Measurements from ENCODE around the gene PDE11A. TPM values are rescaled to one million over a fixed set of nuclear protein-coding genes. Genes with fewer than 3 reads are reported as not detected.

The PDE11A gene
- total and polyA plus RNA-seq, 4 donors, result 0.03 to 1.2 (median 0.58) TPM

DNA sequence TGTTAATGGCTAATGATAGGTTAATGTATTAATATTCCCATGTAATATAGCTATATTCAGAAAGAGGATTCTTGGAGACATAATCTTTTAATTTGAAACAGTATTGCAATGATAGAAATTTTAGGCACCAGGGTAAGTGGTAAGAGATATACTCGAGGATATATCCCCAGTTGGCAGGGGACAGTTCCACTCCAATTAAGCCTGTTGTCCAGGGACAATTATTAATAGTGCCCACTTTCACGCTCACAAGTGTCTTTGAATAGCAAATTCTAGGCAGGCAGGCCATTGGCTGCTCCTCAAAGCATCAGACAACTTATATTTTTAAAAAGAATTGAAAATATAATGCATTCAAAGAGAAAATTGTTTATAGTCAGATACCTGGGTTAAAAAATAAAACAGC is 190.7 kb downstream of the PDE11A start:
- ATAC-seq (ENCODE audit: low FRiP score), result no peak
- H3K4me1 ChIP-seq (ENCODE audit: control insufficient read depth in 1 of 2, insufficient read depth in 2 of 2, low read length in 2 of 2), result no peaks in the 10 kb centered on the region
- no peak for DNase-seq
- no peak overlapping the region for H3K27ac ChIP-seq (ENCODE audit: low read depth in 1 of 2, low read length in 2 of 2)
- H3K9me3 ChIP-seq (ENCODE audit: control insufficient read depth, low read length), result no peaks in the 10 kb centered on the region
- no peak overlapping the region for H3K4me3 ChIP-seq (ENCODE audit: low read length in 2 of 2)
- H3K36me3 ChIP-seq (ENCODE audit: control insufficient read depth in 1 of 2, insufficient read depth in 2 of 2, low read length in 1 of 2), result no peaks in the 10 kb centered on the region
- intact Hi-C loops (cut with DNase I), result no loop called here
- H3K27me3 ChIP-seq (ENCODE audit: control insufficient read depth in 1 of 2, insufficient read depth in 2 of 2, low read length in 1 of 2), result no peaks in the 10 kb centered on the region
- WGBS, 2 donors, result 87 to 88% methylated on average over 2 of the region's 2 CpGs

DNA sequence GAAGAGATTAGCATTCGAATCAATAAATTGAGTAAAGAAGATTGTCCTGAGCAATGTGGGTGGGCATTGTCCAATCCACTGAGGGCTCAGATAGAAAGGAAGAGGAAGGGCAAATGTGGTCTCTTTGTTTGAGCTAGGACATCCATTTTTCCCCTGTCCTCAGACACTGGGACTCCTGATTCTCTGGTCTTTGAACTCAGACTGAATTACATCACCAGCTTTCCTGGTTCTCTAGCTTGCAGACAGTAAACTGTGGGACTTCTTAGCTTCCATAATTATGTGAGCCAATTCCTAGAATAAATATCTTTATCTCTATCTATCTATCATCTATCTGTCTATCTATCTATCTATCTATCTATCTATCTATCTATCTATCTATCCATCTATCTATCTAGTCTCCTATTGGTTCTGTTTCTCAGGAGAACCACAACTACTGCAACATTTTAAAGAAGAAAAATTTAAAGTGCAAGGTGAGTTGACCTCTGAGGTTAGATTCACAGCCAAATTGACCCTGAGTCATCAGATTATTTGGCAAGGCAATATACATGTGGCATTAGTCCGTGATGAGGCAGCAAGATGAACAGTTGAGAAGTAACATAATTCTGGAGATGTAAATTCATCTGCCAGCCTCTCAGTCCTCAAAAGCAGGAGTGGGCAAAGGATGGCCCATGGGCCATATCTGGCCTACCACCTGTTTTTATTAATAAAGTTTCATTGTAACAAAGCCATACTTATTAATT is 191.4 kb downstream of the PDE11A start:
- no peak for ATAC-seq (ENCODE audit: low FRiP score)
- Histone ChIP-seq H3K36me3 (ENCODE audit: control insufficient read depth in 1 of 2, insufficient read depth in 2 of 2, low read length in 1 of 2) (no peaks in the 10 kb centered on the region), H3K4me1 (ENCODE audit: control insufficient read depth in 1 of 2, insufficient read depth in 2 of 2, low read length in 2 of 2) (no peaks in the 10 kb centered on the region), H3K27me3 (ENCODE audit: control insufficient read depth in 1 of 2, insufficient read depth in 2 of 2, low read length in 1 of 2) (no peaks in the 10 kb centered on the region), H3K4me3 (ENCODE audit: low read length in 2 of 2) (no peak overlapping the region), H3K9me3 (ENCODE audit: control insufficient read depth, low read length) (no peaks in the 10 kb centered on the region), H3K27ac (ENCODE audit: low read depth in 1 of 2, low read length in 2 of 2) (no peak overlapping the region)
- no peak for DNase-seq
- WGBS, 2 donors, result 89 to 93% methylated on average over 2 of the region's 2 CpGs
- intact Hi-C loops (cut with DNase I), result no loop called here

DNA sequence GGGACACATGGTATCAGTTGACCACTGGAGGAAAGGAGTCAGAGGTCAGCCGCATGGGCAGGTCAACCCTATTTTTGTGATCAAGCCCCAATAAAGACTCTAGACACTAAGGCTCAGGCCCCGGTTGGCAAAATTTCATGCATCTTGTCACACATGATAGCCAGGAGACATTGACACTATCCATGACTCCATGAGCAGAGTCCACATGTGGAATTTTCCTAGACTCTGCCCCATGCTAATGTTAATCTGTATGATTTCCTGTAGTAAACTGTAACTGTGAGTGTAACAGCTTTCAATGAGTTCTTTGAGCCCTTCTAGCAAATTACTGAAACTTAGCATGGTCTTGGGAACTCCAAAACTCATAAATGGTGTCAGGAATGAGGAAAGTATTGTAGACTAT is 192.3 kb downstream of the PDE11A start:
- H3K4me3 ChIP-seq (ENCODE audit: low read length in 2 of 2), result no peak overlapping the region
- H3K36me3 ChIP-seq (ENCODE audit: control insufficient read depth in 1 of 2, insufficient read depth in 2 of 2, low read length in 1 of 2), result no peaks in the 10 kb centered on the region
- DNase-seq (no peak), ATAC-seq (ENCODE audit: low FRiP score) (no peak)
- no peaks in the 10 kb centered on the region for H3K9me3 ChIP-seq (ENCODE audit: control insufficient read depth, low read length)
- no peaks in the 10 kb centered on the region for H3K4me1 ChIP-seq (ENCODE audit: control insufficient read depth in 1 of 2, insufficient read depth in 2 of 2, low read length in 2 of 2)
- WGBS, 2 donors, result 95 to 98% methylated on average over 2 of the region's 2 CpGs
- H3K27me3 ChIP-seq (ENCODE audit: control insufficient read depth in 1 of 2, insufficient read depth in 2 of 2, low read length in 1 of 2), result no peaks in the 10 kb centered on the region
- H3K27ac ChIP-seq (ENCODE audit: low read depth in 1 of 2, low read length in 2 of 2), result no peak overlapping the region
- intact Hi-C loops (cut with DNase I), result no loop called here

DNA sequence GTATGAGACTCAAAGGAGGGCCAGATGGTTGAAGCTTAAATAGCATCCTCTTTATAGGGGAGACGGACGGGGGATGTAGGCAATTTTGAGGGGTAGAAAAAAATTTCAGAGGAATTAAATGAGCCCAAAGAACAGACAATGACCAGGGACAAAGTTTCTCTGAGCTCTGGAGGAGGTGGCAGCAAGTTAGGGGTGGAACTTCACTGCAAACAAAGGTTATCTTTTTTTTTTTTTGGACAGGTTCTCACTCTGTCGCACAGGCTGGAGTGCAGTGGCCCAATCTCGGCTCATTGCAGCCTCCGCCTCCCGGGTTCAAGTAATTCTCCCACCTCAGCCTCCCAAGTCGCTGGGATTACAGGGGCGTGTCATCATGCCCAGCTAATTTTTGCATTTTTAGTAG is 195.6 kb downstream of the PDE11A start:
- H3K27me3 ChIP-seq (ENCODE audit: control insufficient read depth in 1 of 2, insufficient read depth in 2 of 2, low read length in 1 of 2), result no peaks in the 10 kb centered on the region
- no peak overlapping the region for H3K27ac ChIP-seq (ENCODE audit: low read depth in 1 of 2, low read length in 2 of 2)
- H3K36me3 ChIP-seq (ENCODE audit: control insufficient read depth in 1 of 2, insufficient read depth in 2 of 2, low read length in 1 of 2), result no peaks in the 10 kb centered on the region
- no peak overlapping the region for H3K4me3 ChIP-seq (ENCODE audit: low read length in 2 of 2)
- intact Hi-C loops (cut with DNase I), result no loop called here
- no peaks in the 10 kb centered on the region for H3K4me1 ChIP-seq (ENCODE audit: control insufficient read depth in 1 of 2, insufficient read depth in 2 of 2, low read length in 2 of 2)
- 93% methylated on average over 8 of the region's 8 CpGs for WGBS, 2 donors
- no peak for DNase-seq
- no peaks in the 10 kb centered on the region for H3K9me3 ChIP-seq (ENCODE audit: control insufficient read depth, low read length)
- ATAC-seq (ENCODE audit: low FRiP score), result no peak

DNA sequence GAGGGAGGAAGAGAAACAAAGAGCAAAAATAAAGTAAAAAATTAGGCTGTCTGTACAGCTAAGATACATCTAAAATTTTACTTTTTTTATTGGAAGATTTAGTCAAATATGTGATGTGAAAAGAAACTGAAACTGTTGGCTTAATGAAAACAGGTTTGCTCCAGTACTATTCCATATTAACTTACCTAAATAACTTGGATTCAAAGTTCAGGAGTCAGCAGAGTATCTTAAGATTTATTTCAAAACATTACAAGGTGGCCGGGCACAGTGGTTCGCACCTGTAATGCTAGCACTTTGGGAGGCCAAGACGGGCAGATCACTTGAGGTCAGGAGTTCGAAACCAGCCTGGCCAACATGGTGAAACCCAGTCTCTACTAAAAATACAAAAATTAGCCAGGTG is 197.9 kb downstream of the PDE11A start:
- Histone ChIP-seq H3K4me1 (ENCODE audit: control insufficient read depth in 1 of 2, insufficient read depth in 2 of 2, low read length in 2 of 2) (no peaks in the 10 kb centered on the region), H3K36me3 (ENCODE audit: control insufficient read depth in 1 of 2, insufficient read depth in 2 of 2, low read length in 1 of 2) (no peaks in the 10 kb centered on the region), H3K27ac (ENCODE audit: low read depth in 1 of 2, low read length in 2 of 2) (no peak overlapping the region), H3K9me3 (ENCODE audit: control insufficient read depth, low read length) (no peaks in the 10 kb centered on the region), H3K27me3 (ENCODE audit: control insufficient read depth in 1 of 2, insufficient read depth in 2 of 2, low read length in 1 of 2) (no peaks in the 10 kb centered on the region), H3K4me3 (ENCODE audit: low read length in 2 of 2) (no peak overlapping the region)
- ATAC-seq (ENCODE audit: low FRiP score), result no peak
- intact Hi-C loops (cut with DNase I), result no loop called here
- WGBS, 2 donors, result 95% methylated on average over 4 of the region's 4 CpGs
- no peak for DNase-seq

DNA sequence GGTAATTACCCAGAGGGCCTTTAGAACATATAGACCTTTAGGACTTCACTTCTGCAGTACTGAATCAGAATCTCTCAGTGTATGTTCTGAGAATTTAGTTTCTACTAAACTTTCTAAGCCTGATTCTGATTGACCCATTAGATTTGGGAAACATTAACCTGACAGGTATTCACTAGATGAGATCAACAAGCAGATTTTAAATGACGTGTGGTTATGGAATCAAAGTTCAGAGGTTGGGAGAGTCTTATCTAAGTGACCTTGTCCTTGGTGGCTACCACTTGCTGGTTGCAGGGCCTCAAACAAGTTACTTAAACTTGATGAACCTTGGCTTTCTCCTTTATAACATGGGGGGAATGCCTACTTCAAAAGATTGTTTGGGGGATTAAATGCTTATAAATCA is 198.7 kb downstream of the PDE11A start:
- no peak for DNase-seq
- Histone ChIP-seq H3K9me3 (ENCODE audit: control insufficient read depth, low read length) (no peaks in the 10 kb centered on the region), H3K4me1 (ENCODE audit: control insufficient read depth in 1 of 2, insufficient read depth in 2 of 2, low read length in 2 of 2) (no peaks in the 10 kb centered on the region), H3K27ac (ENCODE audit: low read depth in 1 of 2, low read length in 2 of 2) (no peak overlapping the region), H3K4me3 (ENCODE audit: low read length in 2 of 2) (no peak overlapping the region), H3K27me3 (ENCODE audit: control insufficient read depth in 1 of 2, insufficient read depth in 2 of 2, low read length in 1 of 2) (no peaks in the 10 kb centered on the region), H3K36me3 (ENCODE audit: control insufficient read depth in 1 of 2, insufficient read depth in 2 of 2, low read length in 1 of 2) (no peaks in the 10 kb centered on the region)
- intact Hi-C loops (cut with DNase I), result no loop called here
- 86 to 88% methylated on average over 1 of the region's 1 CpG for WGBS, 2 donors
- no peak for ATAC-seq (ENCODE audit: low FRiP score)

DNA sequence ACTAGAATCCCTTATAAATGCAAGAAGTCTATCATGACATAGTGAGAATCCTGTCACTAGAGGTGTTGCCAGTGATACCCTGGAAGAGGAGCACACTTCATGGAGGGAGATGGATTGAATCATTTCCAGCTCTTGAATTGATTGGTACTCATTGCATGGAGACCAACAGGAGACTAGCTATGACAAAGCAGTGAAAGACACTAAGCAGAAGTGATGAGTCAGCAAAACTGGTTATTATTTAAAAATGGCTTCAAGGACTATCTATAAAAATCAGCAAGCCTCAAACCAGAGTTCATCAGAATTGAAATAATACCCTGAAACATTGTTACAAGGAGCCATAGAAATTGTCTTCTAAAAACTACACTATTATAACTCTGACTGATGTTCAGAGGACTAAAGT is 200.3 kb downstream of the PDE11A start:
- Histone ChIP-seq H3K27me3 (ENCODE audit: control insufficient read depth in 1 of 2, insufficient read depth in 2 of 2, low read length in 1 of 2) (no peaks in the 10 kb centered on the region), H3K36me3 (ENCODE audit: control insufficient read depth in 1 of 2, insufficient read depth in 2 of 2, low read length in 1 of 2) (no peaks in the 10 kb centered on the region), H3K9me3 (ENCODE audit: control insufficient read depth, low read length) (peaks cover 2% of the 10 kb centered on the region), H3K27ac (ENCODE audit: low read depth in 1 of 2, low read length in 2 of 2) (no peak overlapping the region), H3K4me3 (ENCODE audit: low read length in 2 of 2) (no peak overlapping the region), H3K4me1 (ENCODE audit: control insufficient read depth in 1 of 2, insufficient read depth in 2 of 2, low read length in 2 of 2) (no peaks in the 10 kb centered on the region)
- no peak for DNase-seq
- intact Hi-C loops (cut with DNase I), result no loop called here
- no peak for ATAC-seq (ENCODE audit: low FRiP score)

DNA sequence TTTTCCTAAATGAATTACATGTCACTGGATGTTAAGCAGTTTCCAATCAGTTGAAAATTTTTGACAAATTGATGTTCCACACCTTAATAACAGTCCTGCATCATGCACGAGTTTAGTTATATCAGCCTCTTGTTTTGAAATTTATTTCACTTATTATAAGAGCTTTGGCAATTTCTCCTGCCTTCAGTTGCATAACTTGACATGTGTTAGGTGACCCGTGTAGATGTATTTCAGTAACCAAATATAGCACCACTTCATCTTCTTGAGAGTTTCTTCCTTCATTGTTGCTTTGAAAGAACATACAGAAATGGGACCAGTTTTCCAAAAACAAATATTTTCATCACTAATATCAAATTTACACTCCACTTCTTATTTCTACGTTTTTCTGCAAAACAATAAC is 202.7 kb downstream of the PDE11A start:
- Histone ChIP-seq H3K4me3 (ENCODE audit: low read length in 2 of 2) (no peak overlapping the region), H3K36me3 (ENCODE audit: control insufficient read depth in 1 of 2, insufficient read depth in 2 of 2, low read length in 1 of 2) (no peaks in the 10 kb centered on the region), H3K27me3 (ENCODE audit: control insufficient read depth in 1 of 2, insufficient read depth in 2 of 2, low read length in 1 of 2) (no peaks in the 10 kb centered on the region), H3K4me1 (ENCODE audit: control insufficient read depth in 1 of 2, insufficient read depth in 2 of 2, low read length in 2 of 2) (no peaks in the 10 kb centered on the region), H3K27ac (ENCODE audit: low read depth in 1 of 2, low read length in 2 of 2) (no peak overlapping the region), H3K9me3 (ENCODE audit: control insufficient read depth, low read length) (peaks cover 2% of the 10 kb centered on the region)
- ATAC-seq (ENCODE audit: low FRiP score) (no peak), DNase-seq (no peak)
- intact Hi-C loops (cut with DNase I), result no loop called here
- 31 to 43% methylated on average over 3 of the region's 3 CpGs for WGBS, 2 donors

DNA sequence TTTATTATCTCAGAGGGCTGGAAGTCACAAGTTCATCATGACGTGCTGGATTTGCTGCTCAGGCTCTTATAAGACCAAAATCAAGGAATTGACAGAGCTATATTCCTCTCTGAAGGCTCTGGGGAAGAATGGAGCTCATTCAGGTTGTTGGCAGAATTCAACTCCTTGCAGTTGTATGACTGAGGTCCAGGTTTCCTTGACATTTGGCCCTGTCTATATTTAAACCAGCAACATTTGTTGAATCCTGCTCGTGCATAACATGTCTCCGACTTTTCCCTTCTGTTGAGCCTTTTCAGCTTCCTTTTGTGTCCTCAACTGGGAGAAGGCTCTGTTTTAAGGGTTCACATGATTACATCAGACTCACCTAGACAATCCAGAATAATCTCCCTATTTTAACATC is 203.4 kb downstream of the PDE11A start:
- Histone ChIP-seq H3K27ac (ENCODE audit: low read depth in 1 of 2, low read length in 2 of 2) (no peak overlapping the region), H3K4me3 (ENCODE audit: low read length in 2 of 2) (no peak overlapping the region), H3K36me3 (ENCODE audit: control insufficient read depth in 1 of 2, insufficient read depth in 2 of 2, low read length in 1 of 2) (no peaks in the 10 kb centered on the region), H3K4me1 (ENCODE audit: control insufficient read depth in 1 of 2, insufficient read depth in 2 of 2, low read length in 2 of 2) (no peaks in the 10 kb centered on the region), H3K27me3 (ENCODE audit: control insufficient read depth in 1 of 2, insufficient read depth in 2 of 2, low read length in 1 of 2) (no peaks in the 10 kb centered on the region), H3K9me3 (ENCODE audit: control insufficient read depth, low read length) (peaks cover 2% of the 10 kb centered on the region)
- ATAC-seq (ENCODE audit: low FRiP score), result no peak
- DNase-seq, result no peak
- intact Hi-C loops (cut with DNase I), result no loop called here
- 43 to 50% methylated on average over 3 of the region's 3 CpGs for WGBS, 2 donors
